K562 (cell line): ENCODE measurements around the gene ELMO3. TPM values are rescaled to one million over a fixed set of nuclear protein-coding genes. Genes with fewer than 3 reads are reported as not detected.

ENCODE experiments used
- TFAP4 ChIP-seq: sonication (generic); formaldehyde crosslinking; IDR thresholded peaks from 2 replicates; pipeline ENCODE4 v1.8.0; 2022; ENCODE audit warnings: missing genetic modification reagents, mild to moderate bottlenecking, moderate library complexity, borderline replicate concordance
- ZNF318 ChIP-seq, 2 experiments: fragments of 450-650 bp; IDR thresholded peaks; 2 replicates each; pipeline ENCODE4 v1.6.1; 2016; ENCODE audit warnings: mild to moderate bottlenecking in 2 of 2, borderline replicate concordance in 1 of 2, low read depth in 1 of 2, moderate library complexity in 1 of 2
- polyA plus RNA-seq, 8 experiments: library from polyadenylated mRNA; depleted of rRNA in 4 of 8; stranded (reverse) in 5 of 8; unstranded in 3 of 8; fragments of >200 nt; fragmentation: Nextera tagmentation in 2 of 8; fragmentation: Illumina TruSeq in 1 of 8; extraction: Ambion mirVana in 2 of 8; extraction: Trizol in 1 of 8; gene quantifications; 2 replicates each; pipeline versions ENCODE4 v1.2.1 to v1.2.3, GENCODE V29; 2011 to 2014; ENCODE audit warnings: inconsistent platforms in 1 of 8, missing spikeins in 1 of 8
- total RNA-seq, 7 experiments: library from RNA; depleted of rRNA in 6 of 7; stranded (reverse); fragments of >200 nt in 6 of 7; fragmentation: Illumina TruSeq in 2 of 7; extraction: Trizol in 2 of 7; gene quantifications; 2 replicates each; pipeline versions ENCODE4 v1.2.1 to v1.2.3, GENCODE V29; 2011 to 2021; ENCODE audit warnings: low replicate concordance in 1 of 7

ELMO3 gene
- total and polyA plus RNA-seq, 9 of the 15 experiments (the other 6 are each of a cell fraction or from before 2014, with no cell fraction given) = 0.04 to 5.1 (median 1.5) TPM

GRCh38 chr16:67166598-67167168, 32.2 kb upstream of the ELMO3 start (continued):
- TF ChIP-seq ZNF318 (IDR thresholded peaks at IDR 0.05; ENCODE audit: borderline replicate concordance in 1 of 2, low read depth in 1 of 2) (no peak), TFAP4 (no peak)
- TF ChIP-seq, all 486 proteins: peak for 2
